ENCODE results near the gene HOXB1.

DNA sequence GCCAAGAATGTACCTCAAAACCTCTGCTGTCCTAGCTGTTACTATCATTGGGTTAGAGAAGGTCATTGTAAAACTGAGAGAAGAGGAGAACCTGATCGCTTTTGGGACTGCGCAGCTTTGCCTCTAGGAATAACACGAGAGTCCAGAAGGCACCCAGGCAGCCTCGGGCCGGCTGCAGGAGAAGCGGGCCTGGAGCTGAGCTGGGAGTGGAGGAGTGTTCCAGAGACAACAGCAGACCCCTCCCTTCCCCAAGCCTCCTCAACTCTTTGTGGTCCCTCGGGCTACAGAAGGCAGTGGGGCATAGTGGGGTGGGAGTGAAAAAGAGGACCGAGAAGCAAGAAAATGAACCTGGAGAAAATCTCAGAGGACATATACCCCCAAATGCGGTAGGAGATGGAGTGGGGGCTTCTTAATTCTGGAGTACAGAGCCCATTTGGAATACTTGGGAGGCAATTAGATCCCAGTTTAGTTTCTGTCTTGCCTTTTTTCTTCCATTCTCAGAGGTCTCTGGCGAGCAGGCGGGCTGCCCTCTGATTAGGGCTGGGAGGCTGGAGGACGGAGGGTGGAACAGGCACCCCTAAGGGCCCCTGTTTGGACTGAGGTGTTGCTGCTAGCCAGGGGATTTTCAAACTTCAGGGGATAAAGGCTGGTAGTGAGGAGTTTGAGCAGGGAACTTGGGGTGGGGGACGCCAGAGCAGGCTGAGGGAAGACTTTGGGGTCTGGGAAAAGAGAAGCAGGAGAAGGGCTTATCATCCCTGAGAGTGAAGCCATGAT, 27.4 kb upstream of the HOXB1 start:
- TF ChIP-seq POLR2A (IDR thresholded peaks at IDR 0.05), result no peak
- TF ChIP-seq, protein P1, sequence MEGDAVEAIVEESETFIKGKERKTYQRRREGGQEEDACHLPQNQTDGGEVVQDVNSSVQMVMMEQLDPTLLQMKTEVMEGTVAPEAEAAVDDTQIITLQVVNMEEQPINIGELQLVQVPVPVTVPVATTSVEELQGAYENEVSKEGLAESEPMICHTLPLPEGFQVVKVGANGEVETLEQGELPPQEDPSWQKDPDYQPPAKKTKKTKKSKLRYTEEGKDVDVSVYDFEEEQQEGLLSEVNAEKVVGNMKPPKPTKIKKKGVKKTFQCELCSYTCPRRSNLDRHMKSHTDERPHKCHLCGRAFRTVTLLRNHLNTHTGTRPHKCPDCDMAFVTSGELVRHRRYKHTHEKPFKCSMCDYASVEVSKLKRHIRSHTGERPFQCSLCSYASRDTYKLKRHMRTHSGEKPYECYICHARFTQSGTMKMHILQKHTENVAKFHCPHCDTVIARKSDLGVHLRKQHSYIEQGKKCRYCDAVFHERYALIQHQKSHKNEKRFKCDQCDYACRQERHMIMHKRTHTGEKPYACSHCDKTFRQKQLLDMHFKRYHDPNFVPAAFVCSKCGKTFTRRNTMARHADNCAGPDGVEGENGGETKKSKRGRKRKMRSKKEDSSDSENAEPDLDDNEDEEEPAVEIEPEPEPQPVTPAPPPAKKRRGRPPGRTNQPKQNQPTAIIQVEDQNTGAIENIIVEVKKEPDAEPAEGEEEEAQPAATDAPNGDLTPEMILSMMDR (IDR thresholded peaks at IDR 0.05), result no peak
